22Rv1 (cell line): ENCODE results near the gene CTRL.
"Not testable (repeated sequence)": the region's sequence is repeated elsewhere in the genome, so short reads cannot be mapped to it uniquely, and the experiment has no call there.

Experiments used
- CTCF ChIP-seq: fragments of 450-650 bp; IDR thresholded peaks from 2 replicates; pipeline ENCODE4 v1.5.1; 2017; ENCODE audit warnings: mild to moderate bottlenecking
- ZFX ChIP-seq: fragments of 450-650 bp; IDR thresholded peaks from 2 replicates; pipeline ENCODE4 v1.6.1; 2017; ENCODE audit warnings: antibody characterized with exemption, borderline replicate concordance

GRCh38 chr16:67915496-67915769, 16.2 kb downstream of the CTRL start:
- TF ChIP-seq CTCF, ZFX: not testable (repeated sequence)
